Mesenchymal stem cell (in vitro differentiated cells and primary cell): ENCODE measurements around the gene PGAP6.

Source experiments
- DNase-seq: peaks from one replicate; pipeline ENCODE4 v3.0.0-alpha.2; 2013
- H2AFZ ChIP-seq: one replicate; pipeline ENCODE4 v1.6.1; 2013; ENCODE audit warnings: low read depth, mild to moderate bottlenecking, control low read depth, inconsistent platforms, low read length, moderate library complexity
- H2AK5ac ChIP-seq: 2 replicates; pipeline ENCODE4 v1.6.1; 2013; ENCODE audit warnings: low read length, moderate library complexity, mild to moderate bottlenecking, inconsistent platforms; ENCODE audit not compliant: severe bottlenecking
- H2BK120ac ChIP-seq: one replicate; pipeline ENCODE4 v1.6.1; 2013; ENCODE audit warnings: low read depth, mild to moderate bottlenecking, inconsistent platforms, low read length, moderate library complexity
- H2BK12ac ChIP-seq, 2 experiments: one replicate each; pipeline ENCODE4 v1.6.1; 2013; ENCODE audit warnings: inconsistent platforms in 2 of 2, low read length in 2 of 2, mild to moderate bottlenecking in 2 of 2, moderate library complexity in 2 of 2, control low read depth in 1 of 2
- H2BK15ac ChIP-seq: one replicate; pipeline ENCODE4 v1.6.1; 2013; ENCODE audit warnings: mild to moderate bottlenecking, low read depth, inconsistent platforms; ENCODE audit not compliant: poor library complexity, severe bottlenecking
- H2BK5ac ChIP-seq: 2 replicates; pipeline ENCODE4 v1.6.1; 2013; ENCODE audit warnings: low read depth, mild to moderate bottlenecking, low read length, control low read depth, inconsistent platforms; ENCODE audit not compliant: poor library complexity, severe bottlenecking
- H3K14ac ChIP-seq, 2 experiments: one replicate each; pipeline ENCODE4 v1.6.1; 2013; ENCODE audit warnings: inconsistent platforms in 2 of 2, low read length in 2 of 2, control low read depth in 1 of 2, mild to moderate bottlenecking in 1 of 2, moderate library complexity in 1 of 2
- H3K18ac ChIP-seq, 2 experiments: one replicate each; pipeline ENCODE4 v1.6.1; 2013; ENCODE audit warnings: inconsistent platforms in 2 of 2, low read length in 2 of 2, control low read depth in 1 of 2, low read depth in 1 of 2, mild to moderate bottlenecking in 1 of 2
- H3K23ac ChIP-seq, 2 experiments: one replicate each; pipeline ENCODE4 v1.6.1; 2013; ENCODE audit warnings: inconsistent platforms in 2 of 2, low read length in 2 of 2, mild to moderate bottlenecking in 2 of 2, moderate library complexity in 2 of 2, control low read depth in 1 of 2
- H3K27ac ChIP-seq: 2 replicates; pipeline ENCODE4 v1.5.1; 2013; ENCODE audit warnings: mild to moderate bottlenecking, moderate library complexity, low read length, control low read depth, inconsistent platforms; ENCODE audit not compliant: poor library complexity, severe bottlenecking
- H3K27me3 ChIP-seq, 2 experiments: 2 replicates each; pipeline versions ENCODE4 v1.6.1 to v1.7.0; 2013; ENCODE audit warnings: low read length in 2 of 2, mild to moderate bottlenecking in 2 of 2, moderate library complexity in 2 of 2, control low read depth in 1 of 2, inconsistent platforms in 1 of 2; ENCODE audit not compliant: control insufficient read depth in 1 of 2, insufficient read depth in 1 of 2
- H3K36me3 ChIP-seq, 2 experiments: 2 replicates each; pipeline versions ENCODE4 v1.6.1 to v1.7.0; 2013; ENCODE audit warnings: low read length in 2 of 2, control low read depth in 1 of 2, inconsistent platforms in 1 of 2, low read depth in 1 of 2, mild to moderate bottlenecking in 1 of 2; ENCODE audit not compliant: insufficient read depth in 2 of 2, control insufficient read depth in 1 of 2
- H3K4ac ChIP-seq, 2 experiments: one replicate each; pipeline ENCODE4 v1.6.1; 2013; ENCODE audit warnings: inconsistent platforms in 2 of 2, low read length in 2 of 2, mild to moderate bottlenecking in 2 of 2, moderate library complexity in 2 of 2, control low read depth in 1 of 2, low read depth in 1 of 2
- H3K4me1 ChIP-seq: 2 replicates; pipeline ENCODE4 v1.6.1; 2013; ENCODE audit warnings: low read depth, low read length, control low read depth; ENCODE audit not compliant: control insufficient read depth, insufficient read depth
- H3K4me2 ChIP-seq: 2 replicates; pipeline ENCODE4 v1.6.1; 2013; ENCODE audit warnings: low read length, mild to moderate bottlenecking, inconsistent platforms; ENCODE audit not compliant: poor library complexity, severe bottlenecking
- H3K4me3 ChIP-seq, 2 experiments: 2 replicates each; pipeline versions ENCODE4 v1.5.1 to v1.7.0; 2013; ENCODE audit warnings: low read length in 2 of 2, mild to moderate bottlenecking in 2 of 2, control low read depth in 1 of 2, low read depth in 1 of 2; ENCODE audit not compliant: insufficient read depth in 1 of 2
- H3K79me1 ChIP-seq: replicated peaks from 2 replicates; pipeline ENCODE4 v1.6.1; 2013; ENCODE audit warnings: mild to moderate bottlenecking, control low read depth, low read length, inconsistent platforms; ENCODE audit not compliant: poor library complexity, severe bottlenecking
- H3K9ac ChIP-seq: 2 replicates; pipeline ENCODE4 v1.7.0; 2013; ENCODE audit warnings: mild to moderate bottlenecking, low read length, moderate library complexity
- H3K9me3 ChIP-seq: 2 replicates; pipeline ENCODE4 v1.7.0; 2013; ENCODE audit warnings: mild to moderate bottlenecking, low read length; ENCODE audit not compliant: control insufficient read depth
- H4K8ac ChIP-seq: one replicate; pipeline ENCODE4 v1.6.1; 2013; ENCODE audit warnings: inconsistent platforms, mild to moderate bottlenecking, low read length, moderate library complexity
- H4K91ac ChIP-seq: one replicate; pipeline ENCODE4 v1.6.1; 2013; ENCODE audit warnings: mild to moderate bottlenecking, low read length, inconsistent platforms
- WGBS: methylation state at CpG from one replicate; pipeline ENCODE4 v1.1.7; 2013; ENCODE audit warnings: mixed read lengths; 5-methylcytosine and 5-hydroxymethylcytosine counted together

The PGAP6 gene

GRCh38 chr16:379961-380761 lies 1.6 kb downstream of the PGAP6 start:
- Histone ChIP-seq H2AK5ac (no peak overlapping the region), H3K23ac (peak overlapping the region in 1 of 2 experiments; percentile 79), H3K4me1 (peaks cover 41% of the 10 kb centered on the region), H4K8ac (no peak overlapping the region), H3K79me1 (peaks cover 32% of the 10 kb centered on the region), H2AFZ (no peak overlapping the region), H3K4ac (peak overlapping the region in 1 of 2 experiments; percentile 24), H3K27ac (no peak overlapping the region), H3K18ac (no peak overlapping the region), H3K4me2 (peak overlapping the region; percentile 82), H2BK5ac (no peak overlapping the region), H3K27me3 (no peaks in the 10 kb centered on the region), H3K36me3 (peaks cover 17 to 35% of the 10 kb centered on the region in 2 experiments), H2BK12ac (peak overlapping the region in 1 of 2 experiments; percentile 3), H3K9me3 (no peaks in the 10 kb centered on the region), H3K14ac (peak overlapping the region in 1 of 2 experiments; percentile 79), H3K9ac (no peak overlapping the region), H4K91ac (no peak overlapping the region), H2BK15ac (no peak overlapping the region), H2BK120ac (no peak overlapping the region), H3K4me3 (peak overlapping the region in 1 of 2 experiments; percentile 41)
- DNase-seq: no peak
- WGBS: 87% methylated on average over 27 of the region's 27 CpGs

GRCh38 chr16:379183-379960 lies 2.4 kb downstream of the PGAP6 start:
- H2BK15ac ChIP-seq: no peak overlapping the region
- H3K36me3 ChIP-seq: peaks cover 25 to 42% of the 10 kb centered on the region in 2 experiments

GRCh38 chr16:378821-379182 lies 3.0 kb downstream of the PGAP6 start:
- H3K4me2 ChIP-seq: no peak overlapping the region
- no peak overlapping the region for H2BK12ac ChIP-seq
- H3K23ac ChIP-seq: no peak overlapping the region
- H3K9ac ChIP-seq: no peak overlapping the region
- H2BK5ac ChIP-seq: no peak overlapping the region
- no peaks in the 10 kb centered on the region for H3K9me3 ChIP-seq
- H2BK120ac ChIP-seq: no peak overlapping the region
- H3K27ac ChIP-seq: no peak overlapping the region
- no peak overlapping the region for H3K4ac ChIP-seq
- H2AFZ ChIP-seq: no peak overlapping the region
- no peak overlapping the region for H4K8ac ChIP-seq
- H3K4me1 ChIP-seq: peaks cover 36% of the 10 kb centered on the region
- H3K79me1 ChIP-seq: peaks cover 35% of the 10 kb centered on the region
- H3K18ac ChIP-seq: no peak overlapping the region
- H2AK5ac ChIP-seq: no peak overlapping the region
- H3K27me3 ChIP-seq: no peaks in the 10 kb centered on the region
- no peak overlapping the region for H3K14ac ChIP-seq
- WGBS: 83% methylated on average over 14 of the region's 14 CpGs
- H3K4me3 ChIP-seq: no peak overlapping the region
- H4K91ac ChIP-seq: no peak overlapping the region
- peaks cover 31 to 48% of the 10 kb centered on the region in 2 experiments for H3K36me3 ChIP-seq
- H2BK15ac ChIP-seq: no peak overlapping the region
- DNase-seq: no peak

More at GRCh38 chr16:379183-379960, 2.4 kb downstream of the PGAP6 start:
- Histone ChIP-seq H3K14ac (peak overlapping the region in 1 of 2 experiments; percentile 79), H2AFZ (no peak overlapping the region), H3K18ac (no peak overlapping the region), H3K4me1 (peaks cover 41% of the 10 kb centered on the region), H3K79me1 (peaks cover 32% of the 10 kb centered on the region), H3K9ac (no peak overlapping the region), H2BK12ac (peak overlapping the region in 1 of 2 experiments; percentile 3), H3K4ac (peak overlapping the region in 1 of 2 experiments; percentile 24), H3K4me2 (no peak overlapping the region), H4K8ac (no peak overlapping the region), H3K9me3 (no peaks in the 10 kb centered on the region), H2AK5ac (no peak overlapping the region), H2BK120ac (no peak overlapping the region), H3K23ac (peak overlapping the region in 1 of 2 experiments; percentile 79), H3K4me3 (no peak overlapping the region), H3K27me3 (no peaks in the 10 kb centered on the region), H3K27ac (no peak overlapping the region), H4K91ac (no peak overlapping the region), H2BK5ac (no peak overlapping the region)
- DNase-seq: no peak
- whole genome bisulfite sequencing: 80% methylated on average over 14 of the region's 16 CpGs
